ENCODE results near the gene CD8B. TPM values are rescaled to one million over a fixed set of nuclear protein-coding genes. Genes with fewer than 3 reads are reported as not detected.

Gene CD8B
- total and polyA plus RNA-seq, 2 of the 8 experiments (the other 6 are each of a cell fraction or from before 2014, with no cell fraction given) = 0.35 to 0.63 TPM

GRCh38 chr2:86790676-86791572 lies 70.8 kb downstream of the CD8B start, which contains the start of gene CD8A:
Gene CD8A, minus strand, starts transcription at chr2:86790913. Its CDS starts 88 bp downstream, at chr2:86790825.
- Histone ChIP-seq H3K4me3 (ENCODE audit: extremely low read depth in 1 of 4, insufficient read depth in 2 of 4, low read depth in 3 of 4, low read length in 4 of 4) (peak within 1 kb of the TSS; percentile 14 to 56 (median 24); a peak in 7 of 8 replicates), H3K18ac (ENCODE audit: extremely low read depth, low read length) (peak within 1 kb of the TSS; percentile 7; the same call in 1 of the 2 replicates), H2BK20ac (ENCODE audit: low read length) (no peak within 1 kb of the TSS), H4K5ac (ENCODE audit: insufficient read length, low read depth, low read length) (no peak within 1 kb of the TSS), H3K9me3 (ENCODE audit: insufficient read depth in 2 of 2, low read depth in 1 of 2, low read length in 1 of 2) (no peaks in the 10 kb centered on the region; a peak in 1 of 4 replicates), H3K56ac (replicated peaks; ENCODE audit: insufficient read length, low read depth, low read length) (no peak within 1 kb of the TSS), H3K27ac (ENCODE audit: low read depth, low read length) (no peak within 1 kb of the TSS), H4K20me1 (replicated peaks in 1 of 2; ENCODE audit: control insufficient read depth in 1 of 2, insufficient read depth in 2 of 2, low read length in 2 of 2) (peaks cover 0 to 10% of the 10 kb centered on the region in 2 experiments), H2BK15ac (ENCODE audit: low read length) (no peak within 1 kb of the TSS), H3K4me1 (replicated peaks in 1 of 4; ENCODE audit: control insufficient read depth in 3 of 4, insufficient read depth in 4 of 4, low read length in 3 of 4) (peaks cover 0 to 9% (median 4%) of the 10 kb centered on the region in 4 experiments; a peak in 5 of 7 replicates), H3K27me3 (replicated peaks in 1 of 4; ENCODE audit: control insufficient read depth in 3 of 4, extremely low read depth in 1 of 4, insufficient read depth in 3 of 4, low read length in 3 of 4) (peaks cover 34 to 53% (median 49%) of the 10 kb centered on the region in 4 experiments), H3K79me1 (ENCODE audit: low read depth, low read length) (no peaks in the 10 kb centered on the region), H2BK5ac (ENCODE audit: low read depth, low read length) (0 out of 2 replicates have a peak within 1 kb of the TSS, but pooled peaks have one; percentile 35), H3K23ac (ENCODE audit: insufficient read length) (no peak within 1 kb of the TSS), H2BK12ac (ENCODE audit: low read depth, low read length) (peak within 1 kb of the TSS; percentile 60; the same call in 1 of the 2 replicates), H2BK120ac (replicated peaks; ENCODE audit: low read depth, low read length) (no peak within 1 kb of the TSS), H3K4me2 (ENCODE audit: insufficient read depth in 1 of 2, low read depth in 2 of 2, low read length in 2 of 2) (peak within 1 kb of the TSS; percentile 69 to 73), H3K14ac (ENCODE audit: insufficient read length) (no peak within 1 kb of the TSS), H3K4ac (replicated peaks; ENCODE audit: insufficient read length, low read depth, low read length) (no peak within 1 kb of the TSS), H3K36me3 (ENCODE audit: control insufficient read depth in 2 of 4, insufficient read depth in 4 of 4, low read length in 3 of 4) (peaks cover 0 to 8% (median 0%) of the 10 kb centered on the region in 4 experiments; a peak in 1 of 8 replicates), H4K91ac (replicated peaks; ENCODE audit: insufficient read length, low read length) (no peak within 1 kb of the TSS), H3K9ac (replicated peaks in 1 of 4; ENCODE audit: extremely low read depth in 1 of 4, low read depth in 3 of 4, low read length in 3 of 4) (no peak within 1 kb of the TSS), H3K23me2 (ENCODE audit: low read depth, low read length) (peaks cover 14% of the 10 kb centered on the region), H2AFZ (ENCODE audit: low read length) (peak within 1 kb of the TSS; percentile 28; the same call in 1 of the 2 replicates), H4K8ac (ENCODE audit: extremely low read depth, insufficient read depth, low read length) (peak within 1 kb of the TSS; percentile 29), H2AK5ac (ENCODE audit: low read depth, low read length) (no peak within 1 kb of the TSS), H3K79me2 (ENCODE audit: control insufficient read depth in 1 of 2, insufficient read depth in 2 of 2, low read length in 2 of 2) (no peaks in the 10 kb centered on the region)
- CTCF ChIA-PET (ENCODE audit: partially characterized antibody) = interaction anchor here (0.9 to 1.5 kb wide), 3 partner anchors 8 to 27 kb away, joined by 3 to 7 read pairs (median 6); no protein-coding TSS in a partner anchor
- FAIRE-seq (no peak), DNase-seq (ENCODE audit: low read depth in 1 of 2, low spot score in 2 of 2) (peak in 1 of 2 experiments; percentile 67)
- WGBS, 2 experiments (ENCODE audit: extremely low coverage in 1 of 2, insufficient coverage in 1 of 2, insufficient read length in 1 of 2, insufficient replicate concordance in 2 of 2, low coverage in 1 of 2, low lambda C conversion rate in 2 of 2, missing lambda C conversion rate in 1 of 2) = 7% methylated on average over 48 of the region's 57 CpGs; no CpG with 5 or more reads in 1 of the 2 experiments
- TF ChIP-seq PHF8 (conservative IDR thresholded peaks at IDR 0.05; ENCODE audit: low read depth, low read length) = no peak
- TF ChIP-seq CBX5 (IDR thresholded peaks at IDR 0.05; ENCODE audit: low read depth, low read length) = no peak
- peak; percentile 55 for TF ChIP-seq SUZ12 (IDR thresholded peaks at IDR 0.05; ENCODE audit: low read length)
- TF ChIP-seq POLR2A (IDR thresholded peaks at IDR 0.05; ENCODE audit: control extremely low read depth in 1 of 2, low read depth in 2 of 2, low read length in 2 of 2) = no peak
- no peak for TF ChIP-seq ATF2 (IDR thresholded peaks at IDR 0.05; ENCODE audit: low read length)
- TF ChIP-seq NANOG (IDR thresholded peaks at IDR 0.05; ENCODE audit: insufficient read depth, low read depth, low read length, poor library complexity, severe bottlenecking) = no peak
- TF ChIP-seq POLR2AphosphoS5 (IDR thresholded peaks at IDR 0.05; ENCODE audit: low read depth, low read length) = no peak
- TF ChIP-seq SP2 (IDR thresholded peaks at IDR 0.05; ENCODE audit: low read length) = no peak
- POLR2A ChIA-PET (ENCODE audit: partially characterized antibody) = interaction anchor here (0.9 to 1.2 kb wide), 2 partner anchors 9 to 11 kb away, joined by 3 to 5 read pairs; no protein-coding TSS in a partner anchor

Measured in H1 (cell line).